Type B pancreatic cell (in vitro differentiated cells): ENCODE results near the gene NUP93. TPM values are rescaled to one million over a fixed set of nuclear protein-coding genes. Genes with fewer than 3 reads are reported as not detected.

Experiments
- DNase-seq: peaks from one replicate; pipeline ENCODE4 v3.0.0; 2021; ENCODE audit warnings: mixed read lengths; ENCODE audit not compliant: unreplicated experiment; ENCODE audit errors: extremely low spot score
- H3K27ac Mint-ChIP-seq: 2 replicates; pipeline ENCODE4 v1.8.0; 2021; ENCODE audit warnings: mild to moderate bottlenecking, mixed read lengths
- H3K27me3 Mint-ChIP-seq: 2 replicates; pipeline ENCODE4 v1.8.0; 2021; ENCODE audit warnings: mixed read lengths
- H3K36me3 Mint-ChIP-seq: 2 replicates; pipeline ENCODE4 v1.8.0; 2021; ENCODE audit warnings: mixed read lengths
- H3K4me1 Mint-ChIP-seq: one replicate; pipeline ENCODE4 v1.8.0; 2021; ENCODE audit warnings: mixed read lengths; ENCODE audit not compliant: unreplicated experiment
- H3K4me3 Mint-ChIP-seq: 2 replicates; pipeline ENCODE4 v1.8.0; 2021; ENCODE audit warnings: mild to moderate bottlenecking, mixed read lengths
- H3K9me3 Mint-ChIP-seq: 2 replicates; pipeline ENCODE4 v1.8.0; 2021; ENCODE audit warnings: mixed read lengths
- CTCF ChIP-seq: fragments of 200-600 bp; sonication (generic); conservative IDR thresholded peaks from 2 replicates; pipeline ENCODE4 v1.5.0; 2021; ENCODE audit warnings: antibody characterized with exemption, mild to moderate bottlenecking
- total RNA-seq: library from RNA; stranded (reverse); gene quantifications from 2 replicates; pipeline ENCODE4 v1.2.1, GENCODE V29; 2021; ENCODE audit warnings: low replicate concordance

The NUP93 gene
- total RNA-seq, 1 donor from 2014 or later: 101 TPM

GRCh38 chr16:56886826-56887225, 156.9 kb downstream of the NUP93 start:
- H3K36me3 Mint-ChIP-seq: no peaks in the 10 kb centered on the region

GRCh38 chr16:56888806-56889205, 158.9 kb downstream of the NUP93 start:
- no peak for TF ChIP-seq CTCF
- no peak overlapping the region for H3K4me3 Mint-ChIP-seq
- no peaks in the 10 kb centered on the region for H3K27me3 Mint-ChIP-seq
- no peaks in the 10 kb centered on the region for H3K4me1 Mint-ChIP-seq
- no peaks in the 10 kb centered on the region for H3K9me3 Mint-ChIP-seq
- H3K27ac Mint-ChIP-seq: no peak overlapping the region
- H3K36me3 Mint-ChIP-seq: no peaks in the 10 kb centered on the region
- no peak for DNase-seq

More at GRCh38 chr16:56886826-56887225, 156.9 kb downstream of the NUP93 start:
- H3K9me3 Mint-ChIP-seq: no peaks in the 10 kb centered on the region
- no peak overlapping the region for H3K4me3 Mint-ChIP-seq
- no peak overlapping the region for H3K27ac Mint-ChIP-seq
- H3K27me3 Mint-ChIP-seq: no peaks in the 10 kb centered on the region
- no peaks in the 10 kb centered on the region for H3K4me1 Mint-ChIP-seq
- DNase-seq: no peak
- TF ChIP-seq CTCF: no peak

DNA sequence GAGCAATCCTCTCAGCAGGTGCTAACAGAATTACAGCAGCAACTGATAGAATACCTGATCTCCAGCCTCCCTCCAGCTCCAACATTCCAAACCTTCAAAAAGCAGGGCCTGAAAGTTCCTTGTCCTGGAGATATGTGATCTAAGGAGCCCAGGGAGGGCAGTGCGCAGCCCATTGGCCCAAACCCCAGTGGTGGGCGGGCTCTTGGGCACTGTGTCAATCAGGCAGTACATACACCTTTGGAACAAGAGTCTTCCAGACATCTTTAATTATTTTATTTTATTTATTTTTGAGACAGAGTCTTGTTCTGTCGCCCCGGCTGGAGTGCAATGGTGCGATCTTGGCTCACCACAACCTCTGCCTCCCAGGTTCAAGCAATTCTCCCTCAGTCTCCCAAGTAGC, 159.3 kb downstream of the NUP93 start:
- Mint-ChIP-seq H3K4me1 (no peaks in the 10 kb centered on the region), H3K9me3 (no peaks in the 10 kb centered on the region), H3K4me3 (no peak overlapping the region), H3K27ac (no peak overlapping the region), H3K36me3 (no peaks in the 10 kb centered on the region), H3K27me3 (no peaks in the 10 kb centered on the region)
- TF ChIP-seq CTCF: no peak
- DNase-seq: no peak

GRCh38 chr16:56891685-56892084, 161.8 kb downstream of the NUP93 start:
- no peaks in the 10 kb centered on the region for H3K4me1 Mint-ChIP-seq
- H3K9me3 Mint-ChIP-seq: no peaks in the 10 kb centered on the region
- H3K36me3 Mint-ChIP-seq: no peaks in the 10 kb centered on the region
- no peak overlapping the region for H3K27ac Mint-ChIP-seq
- no peak overlapping the region for H3K4me3 Mint-ChIP-seq
- no peaks in the 10 kb centered on the region for H3K27me3 Mint-ChIP-seq
- no peak for DNase-seq
- TF ChIP-seq CTCF: no peak

DNA sequence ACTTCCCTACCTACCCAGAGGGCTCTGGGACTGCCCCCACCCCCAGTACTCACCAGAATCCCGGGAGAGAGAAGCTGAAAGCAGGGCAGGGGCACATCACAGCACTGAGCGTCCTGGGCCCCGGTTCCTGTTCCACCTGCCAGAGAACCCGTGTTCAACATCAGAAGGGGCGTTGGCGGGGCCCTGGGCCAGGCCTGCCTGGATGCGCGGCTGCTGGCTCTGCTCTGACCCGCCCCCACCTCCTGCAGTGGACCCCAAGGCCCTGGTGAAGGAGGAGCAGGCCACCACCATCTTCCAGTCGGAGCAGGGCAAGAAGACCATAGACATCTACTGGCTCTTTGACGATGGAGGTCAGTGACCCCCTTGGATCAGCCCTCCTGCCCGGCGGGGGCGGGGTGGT, 162.8 kb downstream of the NUP93 start:
- TF ChIP-seq CTCF: no peak
- H3K27me3 Mint-ChIP-seq: no peaks in the 10 kb centered on the region
- H3K9me3 Mint-ChIP-seq: no peaks in the 10 kb centered on the region
- H3K4me3 Mint-ChIP-seq: no peak overlapping the region
- no peak overlapping the region for H3K27ac Mint-ChIP-seq
- no peaks in the 10 kb centered on the region for H3K4me1 Mint-ChIP-seq
- no peak for DNase-seq
- no peaks in the 10 kb centered on the region for H3K36me3 Mint-ChIP-seq

DNA sequence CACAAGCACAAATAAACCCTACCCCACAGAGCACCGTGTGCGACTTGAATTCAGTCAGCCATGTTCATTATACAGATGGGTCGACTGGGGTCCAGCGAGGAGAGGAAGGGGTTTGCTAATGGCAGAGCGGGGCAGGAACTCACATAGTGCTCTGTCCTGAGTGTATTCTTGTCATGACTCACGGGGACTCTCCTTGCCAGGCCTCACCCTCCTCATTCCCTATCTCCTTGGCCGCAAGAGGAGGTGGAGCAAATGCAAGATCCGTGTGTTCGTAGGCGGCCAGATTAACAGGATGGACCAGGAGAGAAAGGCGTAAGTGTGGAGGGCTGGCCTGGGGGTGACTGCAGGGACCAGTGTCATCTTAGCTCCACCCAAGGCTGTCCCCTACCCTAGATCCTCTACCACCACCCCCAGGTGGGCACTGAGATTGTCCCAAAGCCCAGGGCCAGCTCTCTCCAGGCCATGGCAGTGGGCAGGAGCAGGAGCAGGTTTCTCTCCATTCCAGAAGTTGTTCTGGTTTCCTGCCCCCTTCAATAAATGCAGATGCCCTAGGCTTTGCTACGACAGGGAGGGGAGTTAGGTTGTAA, 164.5 kb downstream of the NUP93 start:
- no peak overlapping the region for H3K4me3 Mint-ChIP-seq

More for the DNA sequence above, 164.5 kb downstream of the NUP93 start:
- H3K27ac Mint-ChIP-seq: no peak overlapping the region
- no peaks in the 10 kb centered on the region for H3K9me3 Mint-ChIP-seq
- no peaks in the 10 kb centered on the region for H3K36me3 Mint-ChIP-seq
- TF ChIP-seq CTCF: no peak
- no peaks in the 10 kb centered on the region for H3K4me1 Mint-ChIP-seq
- H3K27me3 Mint-ChIP-seq: no peaks in the 10 kb centered on the region
- DNase-seq: no peak
